ENCODE data around the gene TRAPPC8. TPM values are rescaled to one million over a fixed set of nuclear protein-coding genes. Genes with fewer than 3 reads are reported as not detected.
"Not testable (repeated sequence)": the region's sequence is repeated elsewhere in the genome, so short reads cannot be mapped to it uniquely, and the experiment has no call there.

The TRAPPC8 gene
- total RNA-seq, 1 donor from 2014 or later = 6.8 TPM

GRCh38 chr18:31973929-31974546 lies 31.1 kb upstream of the TRAPPC8 start:
- DNase-seq (ENCODE audit: low spot score in 2 of 2) = no peak
- TF ChIP-seq CTCF (IDR thresholded peaks at IDR 0.05) = no peak
- intact Hi-C loops (cut with DNase I) = no loop called here

GRCh38 chr18:31970617-31971016 lies 27.7 kb upstream of the TRAPPC8 start:
- Histone ChIP-seq H3K4me3 (no peak overlapping the region), H3K9me3 (peaks cover 5 to 27% of the 10 kb centered on the region in 2 donors), H3K4me1 (no peaks in the 10 kb centered on the region), H3K27me3 (no peaks in the 10 kb centered on the region), H3K27ac (no peak overlapping the region), H3K36me3 (no peaks in the 10 kb centered on the region)
- DNase-seq (ENCODE audit: low spot score in 2 of 2) = no peak
- TF ChIP-seq CTCF (IDR thresholded peaks at IDR 0.05) = no peak
- intact Hi-C loops (cut with DNase I) = no loop called here

More at GRCh38 chr18:31973929-31974546, 31.1 kb upstream of the TRAPPC8 start:
- Histone ChIP-seq H3K27ac (no peak overlapping the region), H3K27me3 (no peaks in the 10 kb centered on the region), H3K4me1 (no peaks in the 10 kb centered on the region), H3K9me3 (peaks cover 11 to 27% of the 10 kb centered on the region in 2 donors), H3K4me3 (no peak overlapping the region), H3K36me3 (no peaks in the 10 kb centered on the region)

- Histone ChIP-seq H3K4me1 (no peaks in the 10 kb centered on the region), H3K27me3 (no peaks in the 10 kb centered on the region), H3K9me3 (no peaks in the 10 kb centered on the region), H3K36me3 (no peaks in the 10 kb centered on the region), H3K27ac (no peak overlapping the region), H3K4me3 (no peak overlapping the region)
- no peak for DNase-seq (ENCODE audit: low spot score in 2 of 2)
- intact Hi-C loops (cut with DNase I) = no loop called here
- no peak for TF ChIP-seq CTCF (IDR thresholded peaks at IDR 0.05)
Measured at GRCh38 chr18:31965316-31965970, 22.5 kb upstream of the TRAPPC8 start.

DNA sequence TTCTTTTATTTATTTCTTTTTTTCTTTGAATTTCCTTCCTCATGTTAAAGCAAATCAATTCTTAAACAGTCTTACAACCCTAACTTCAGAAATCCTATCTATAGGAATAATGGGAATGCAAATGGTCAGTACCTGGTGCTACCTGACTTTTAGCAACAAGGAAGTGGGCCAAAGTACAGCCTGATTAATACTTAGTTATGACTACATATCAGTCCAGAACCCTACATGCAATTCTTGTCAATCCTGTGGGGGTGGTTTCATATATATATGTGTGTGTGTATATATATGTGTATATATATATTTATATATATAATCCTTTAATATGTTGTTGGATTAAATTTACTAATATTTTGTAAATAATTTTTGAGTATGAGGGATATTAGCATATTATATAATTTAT lies 14.8 kb upstream of the TRAPPC8 start:
- Histone ChIP-seq H3K27ac (no peak overlapping the region), H3K4me1 (no peaks in the 10 kb centered on the region), H3K27me3 (no peaks in the 10 kb centered on the region), H3K36me3 (no peaks in the 10 kb centered on the region), H3K4me3 (no peak overlapping the region), H3K9me3 (no peaks in the 10 kb centered on the region)
- intact Hi-C loops (cut with DNase I) = loop anchor here (5.0 to 10.0 kb wide), 2 partner anchors 213 to 235 kb away; no protein-coding TSS in a partner anchor
- TF ChIP-seq CTCF (IDR thresholded peaks at IDR 0.05) = no peak
- DNase-seq (ENCODE audit: low spot score in 2 of 2) = no peak

DNA sequence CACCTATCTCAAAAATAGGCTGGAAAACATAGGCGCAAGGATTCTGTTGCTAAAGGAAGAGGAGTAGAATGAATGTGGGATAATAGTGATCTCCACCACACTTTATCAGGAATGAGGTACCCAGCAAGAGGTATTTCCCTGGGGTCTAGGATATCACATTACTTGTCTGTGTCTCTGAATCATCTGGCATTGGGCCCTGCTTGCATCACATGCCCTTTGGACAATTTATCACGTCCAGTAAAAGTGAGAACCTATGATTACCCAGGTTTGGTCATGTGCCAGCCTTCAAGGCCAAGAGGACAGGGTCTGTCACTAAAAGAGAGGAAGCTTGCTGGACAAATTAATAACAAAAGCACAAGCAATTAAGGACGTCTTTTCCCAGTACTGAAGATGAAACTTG lies 11.4 kb upstream of the TRAPPC8 start:
- no peak for DNase-seq (ENCODE audit: low spot score in 2 of 2)
- intact Hi-C loops (cut with DNase I) = loop anchor here (10.0 kb wide), 1 partner anchor 210 kb away; no protein-coding TSS in a partner anchor

GRCh38 chr18:31953699-31954098 lies 10.8 kb upstream of the TRAPPC8 start:
- not testable (repeated sequence) for DNase-seq (ENCODE audit: low spot score in 2 of 2); H3K4me3 ChIP-seq; H3K27me3 ChIP-seq; H3K4me1 ChIP-seq; H3K36me3 ChIP-seq; H3K27ac ChIP-seq; H3K9me3 ChIP-seq
- intact Hi-C loops (cut with DNase I) = loop anchor here (10.0 kb wide), 1 partner anchor 209 kb away; no protein-coding TSS in a partner anchor

More for the DNA sequence above, 11.4 kb upstream of the TRAPPC8 start:
- Histone ChIP-seq H3K27ac (no peak overlapping the region), H3K36me3 (no peaks in the 10 kb centered on the region), H3K4me3 (no peak overlapping the region), H3K27me3 (no peaks in the 10 kb centered on the region), H3K9me3 (no peaks in the 10 kb centered on the region), H3K4me1 (no peaks in the 10 kb centered on the region)
- no peak for TF ChIP-seq CTCF (IDR thresholded peaks at IDR 0.05)

All from ascending aorta (tissue), 2 donors.